ENCODE measurements around the gene KCNJ16. TPM values are rescaled to one million over a fixed set of nuclear protein-coding genes. Genes with fewer than 3 reads are reported as not detected.

KCNJ16 gene
- total RNA-seq, 1 donor: not detected

GRCh38 chr17:70091696-70092095 lies 16.7 kb downstream of the KCNJ16 start:
- H3K4me3 ChIP-seq (ENCODE audit: low read depth, low read length): no peak overlapping the region
- no peak for TF ChIP-seq CTCF (IDR thresholded peaks at IDR 0.05; ENCODE audit: insufficient read depth, low read depth, low read length)
- DNase-seq (ENCODE audit: low read depth): peak; percentile 61

GRCh38 chr17:70093163-70093562 lies 18.1 kb downstream of the KCNJ16 start:
- no peak overlapping the region for H3K4me3 ChIP-seq (ENCODE audit: low read depth, low read length)
- no peak for TF ChIP-seq CTCF (IDR thresholded peaks at IDR 0.05; ENCODE audit: insufficient read depth, low read depth, low read length)
- no peak for DNase-seq (ENCODE audit: low read depth)

GRCh38 chr17:70095455-70095854 lies 20.4 kb downstream of the KCNJ16 start:
- DNase-seq (ENCODE audit: low read depth): no peak
- TF ChIP-seq CTCF (IDR thresholded peaks at IDR 0.05; ENCODE audit: insufficient read depth, low read depth, low read length): no peak
- no peak overlapping the region for H3K4me3 ChIP-seq (ENCODE audit: low read depth, low read length)

- no peak for TF ChIP-seq CTCF (IDR thresholded peaks at IDR 0.05; ENCODE audit: insufficient read depth, low read depth, low read length)
- DNase-seq (ENCODE audit: low read depth): no peak
- no peak overlapping the region for H3K4me3 ChIP-seq (ENCODE audit: low read depth, low read length)
These were observed 21.8 kb downstream of the KCNJ16 start for GRCh38 chr17:70096861-70097260.

GRCh38 chr17:70098030-70098429 lies 23.0 kb downstream of the KCNJ16 start:
- DNase-seq (ENCODE audit: low read depth): no peak
- no peak for TF ChIP-seq CTCF (IDR thresholded peaks at IDR 0.05; ENCODE audit: insufficient read depth, low read depth, low read length)
- H3K4me3 ChIP-seq (ENCODE audit: low read depth, low read length): no peak overlapping the region

GRCh38 chr17:70099294-70099693 lies 24.3 kb downstream of the KCNJ16 start:
- no peak for DNase-seq (ENCODE audit: low read depth)
- TF ChIP-seq CTCF (IDR thresholded peaks at IDR 0.05; ENCODE audit: insufficient read depth, low read depth, low read length): no peak
- H3K4me3 ChIP-seq (ENCODE audit: low read depth, low read length): no peak overlapping the region

- DNase-seq (ENCODE audit: low read depth): no peak
- no peak for TF ChIP-seq CTCF (IDR thresholded peaks at IDR 0.05; ENCODE audit: insufficient read depth, low read depth, low read length)
These were observed 24.9 kb downstream of the KCNJ16 start for GRCh38 chr17:70099884-70100283.

More at GRCh38 chr17:70099884-70100283, 24.9 kb downstream of the KCNJ16 start:
- no peak overlapping the region for H3K4me3 ChIP-seq (ENCODE audit: low read depth, low read length)
